CD1c-positive myeloid dendritic cell (primary cell): ENCODE measurements around the gene BNIP5.
A peak's percentile ranks its signal among the peaks of the same experiment; 100 is the strongest.

Experiments used
- DNase-seq: peaks from one replicate; pipeline ENCODE4 v3.0.0-alpha.2; 2016; ENCODE audit errors: extremely low spot score

BNIP5 gene

DNA sequence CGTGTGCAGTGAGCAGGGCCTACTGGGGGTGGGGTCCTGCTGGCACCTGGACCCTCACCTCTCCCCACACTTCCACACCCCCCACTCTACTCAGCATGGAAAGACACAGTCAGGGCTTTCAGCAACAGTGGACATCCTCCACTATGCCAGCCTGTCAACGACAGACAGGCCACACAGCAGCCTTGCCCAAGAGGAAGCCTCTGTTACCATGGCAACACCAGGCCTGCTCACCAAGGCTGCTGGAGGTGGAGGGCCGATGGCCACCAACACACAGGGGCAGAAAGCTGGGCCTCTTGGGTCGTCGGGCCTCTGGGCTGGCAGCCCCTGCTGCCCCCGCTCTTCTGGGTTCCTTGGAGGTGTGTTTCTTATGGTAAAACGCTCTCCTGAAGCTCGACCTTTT is 13.6 kb downstream of the BNIP5 start:
- peak; percentile 27 for DNase-seq

DNA sequence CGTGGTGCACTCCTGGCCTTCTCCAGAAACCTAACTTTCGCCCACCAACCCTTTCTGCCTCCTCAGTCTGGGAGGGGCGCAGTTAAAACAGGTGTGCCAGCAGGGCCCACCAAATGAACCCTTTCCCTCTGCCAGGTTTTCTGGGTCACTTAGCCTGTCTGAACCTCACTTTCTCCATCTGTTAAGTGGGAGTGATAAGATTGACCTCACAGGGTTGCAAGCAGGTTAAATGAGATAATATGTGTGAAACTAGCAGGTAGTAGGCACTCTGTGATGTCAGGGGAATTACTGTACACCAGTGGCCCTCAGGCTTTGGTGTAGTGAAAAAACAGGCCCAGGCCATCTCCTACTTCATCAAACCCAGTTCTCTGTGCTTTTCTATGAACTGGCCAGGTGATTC is 14.1 kb downstream of the BNIP5 start:
- DNase-seq, result no peak

DNA sequence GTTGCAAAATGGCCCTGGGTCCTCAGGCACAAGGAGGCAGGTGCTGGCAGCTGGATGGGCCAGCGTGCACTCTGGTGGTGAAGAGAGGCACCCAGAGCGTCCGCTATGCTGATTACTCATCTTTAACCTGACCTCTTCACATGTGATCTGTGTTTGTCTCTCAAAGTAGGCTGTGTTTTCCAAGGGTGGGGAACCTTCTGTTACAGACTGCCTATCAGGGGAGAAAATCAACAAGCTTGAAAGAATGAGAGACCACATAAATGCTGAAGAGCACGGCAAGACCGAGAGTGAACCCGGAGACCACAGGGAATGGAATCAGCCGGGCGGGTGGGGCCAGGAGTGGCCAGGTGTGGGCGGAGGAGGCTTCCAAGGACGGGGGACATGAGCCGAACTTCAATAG is 16.2 kb downstream of the BNIP5 start:
- no peak for DNase-seq

DNA sequence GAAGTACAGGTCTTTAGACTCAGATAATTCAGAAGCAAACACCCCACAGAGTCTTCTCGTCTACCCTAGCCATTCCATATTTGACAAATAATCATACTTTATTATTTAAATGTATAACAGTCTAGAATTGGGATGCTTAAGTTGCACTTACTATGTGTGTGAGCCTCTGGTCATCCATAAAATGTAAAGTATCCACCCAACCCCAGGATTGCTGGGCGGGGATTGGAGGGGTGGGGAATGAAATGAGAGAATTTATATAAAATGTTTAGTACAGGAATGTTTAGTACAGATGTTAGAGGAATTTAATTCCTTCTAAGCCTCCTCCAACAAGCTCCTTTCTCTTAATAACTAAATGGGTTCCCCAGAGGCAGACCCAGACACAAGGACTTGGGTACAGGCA is 16.9 kb downstream of the BNIP5 start:
- no peak for DNase-seq

DNA sequence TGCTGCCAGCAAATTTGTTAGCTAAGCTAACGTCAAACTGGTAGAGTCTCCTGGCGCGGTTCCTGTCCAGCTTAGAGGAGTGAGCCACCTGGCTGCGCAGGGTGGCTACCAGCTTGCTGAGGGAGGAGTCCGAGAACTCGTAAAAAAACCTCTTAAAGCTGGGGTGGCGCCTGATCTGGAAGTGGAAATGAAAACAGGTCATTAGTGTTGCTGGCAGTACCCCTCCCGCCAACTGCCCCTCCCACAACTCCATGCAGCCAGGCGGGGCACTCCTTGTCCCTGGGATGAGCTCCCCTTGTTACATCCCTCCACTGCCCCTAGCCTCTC is 17.3 kb downstream of the BNIP5 start:
- no peak for DNase-seq

DNA sequence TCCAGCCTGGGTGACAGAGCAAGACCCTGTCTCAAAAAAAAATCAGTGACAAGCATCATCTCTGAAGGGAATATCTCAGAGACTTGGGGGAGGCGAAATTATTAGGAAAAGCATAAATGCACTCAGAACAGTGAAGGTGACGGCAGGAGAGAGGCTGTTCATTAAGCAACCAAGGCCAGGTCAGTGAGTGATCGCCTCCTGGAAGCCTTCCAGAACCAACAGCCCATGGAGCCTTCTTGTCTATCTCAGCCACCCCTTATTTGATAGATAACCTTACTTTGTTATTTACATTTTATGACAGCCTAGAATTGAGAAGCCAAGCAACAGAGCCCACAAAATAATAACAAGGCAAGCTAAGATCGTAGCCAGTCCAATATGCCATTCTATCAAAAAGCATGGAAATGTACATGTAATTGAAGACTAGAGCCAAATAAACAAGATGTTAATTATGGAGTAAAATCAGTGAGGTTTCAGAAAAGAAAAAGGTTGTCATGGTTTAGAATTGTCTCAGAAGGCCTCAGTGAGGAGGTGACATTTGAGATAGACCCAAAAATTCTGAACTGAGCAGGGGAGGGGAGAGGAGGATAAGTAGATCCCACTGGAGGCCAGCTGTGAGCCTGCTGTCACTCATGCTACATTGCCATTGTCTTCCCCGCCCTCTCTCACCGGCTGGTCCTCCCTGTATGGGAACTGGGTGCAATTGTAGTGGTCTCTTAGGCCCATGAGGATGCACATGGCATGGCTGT is 17.8 kb downstream of the BNIP5 start:
- DNase-seq, result no peak

DNA sequence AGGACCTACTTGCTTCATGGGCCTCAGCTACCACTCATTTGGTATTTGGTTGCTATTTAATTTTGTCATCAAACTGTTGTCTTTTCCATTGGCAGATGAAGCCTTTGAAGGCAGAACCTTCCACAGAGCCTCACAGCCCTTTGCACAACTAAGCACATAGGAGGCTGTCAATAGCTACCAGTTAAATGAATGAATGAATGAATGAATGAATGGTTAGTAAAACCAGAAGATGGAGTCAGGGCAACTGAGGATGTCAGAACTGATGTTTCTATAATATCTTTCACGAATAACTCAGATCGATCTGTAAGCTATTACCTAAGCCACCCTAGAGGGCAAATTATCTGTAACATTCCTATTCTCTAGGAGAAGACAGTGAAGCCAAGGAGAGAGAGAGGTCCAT is 19.1 kb downstream of the BNIP5 start:
- DNase-seq, result no peak

DNA sequence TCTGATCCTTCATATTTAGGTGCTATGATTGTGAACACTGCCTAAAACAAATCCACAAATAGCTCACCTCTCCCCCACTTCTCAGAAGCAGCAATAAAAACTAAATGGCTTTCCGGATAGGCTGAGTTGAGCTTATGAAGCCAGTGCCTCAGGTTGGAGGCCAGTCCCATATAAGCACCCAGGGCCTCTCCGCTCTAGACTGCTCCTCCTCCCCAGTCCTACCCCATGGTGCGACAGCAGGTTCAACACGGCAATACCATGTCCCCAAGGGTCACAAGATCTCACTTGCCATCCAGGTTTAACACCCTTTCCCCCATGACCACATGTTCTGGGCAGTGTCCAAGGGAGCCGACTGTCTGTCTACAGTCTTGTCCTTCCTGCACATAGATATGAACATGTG is 20.8 kb downstream of the BNIP5 start:
- DNase-seq, result no peak

DNA sequence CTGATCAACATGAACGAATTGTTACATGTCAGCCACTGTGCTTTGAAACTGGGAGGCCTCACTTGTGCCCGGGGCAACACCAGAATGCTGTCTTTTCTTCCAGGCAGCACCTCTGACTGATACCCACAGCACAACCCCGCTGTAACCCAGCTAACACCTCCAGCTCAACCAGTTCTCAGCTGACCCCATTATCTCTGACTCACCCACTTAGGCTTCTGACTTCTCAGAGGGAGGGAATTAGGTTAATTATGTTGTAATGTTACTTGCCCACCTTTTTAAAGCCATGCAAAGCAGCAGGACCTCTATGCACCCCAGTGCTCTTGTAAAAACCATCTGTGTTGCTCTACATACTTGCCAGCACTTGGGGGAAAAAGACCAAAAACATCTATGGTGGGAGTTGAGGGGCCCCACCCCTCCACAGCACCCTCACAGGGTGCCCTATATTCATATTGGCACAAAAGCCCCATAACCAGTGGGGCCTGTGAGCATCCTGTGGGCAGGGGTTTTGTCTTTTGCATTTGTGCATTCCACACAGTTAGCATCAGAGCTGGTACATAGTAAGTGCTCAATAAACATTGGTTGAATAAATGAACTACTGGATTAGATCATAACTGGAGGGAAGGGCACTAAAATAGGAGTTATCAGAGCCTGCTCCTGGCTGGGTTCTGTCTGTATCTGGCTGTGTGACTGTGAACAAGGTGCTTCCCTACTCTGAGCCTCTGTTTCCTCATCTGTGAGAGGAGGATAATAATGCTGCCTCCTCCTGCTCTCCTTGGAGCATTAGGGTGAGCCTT is 22.3 kb downstream of the BNIP5 start:
- no peak for DNase-seq

DNA sequence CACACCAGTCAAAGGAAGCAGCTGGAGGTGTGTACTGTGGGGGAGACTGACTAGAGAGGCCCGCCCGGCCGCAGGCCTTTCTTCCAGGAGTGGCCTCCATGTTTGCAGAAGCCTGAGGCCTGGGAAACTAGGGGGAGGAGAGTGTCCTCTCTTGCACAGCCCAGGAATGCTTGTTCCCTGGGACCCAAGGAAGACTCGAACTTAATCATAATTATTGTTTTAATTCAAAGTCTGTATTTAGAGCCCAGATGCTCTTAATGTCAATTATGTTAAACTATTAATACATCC is 23.1 kb downstream of the BNIP5 start:
- no peak for DNase-seq

DNA sequence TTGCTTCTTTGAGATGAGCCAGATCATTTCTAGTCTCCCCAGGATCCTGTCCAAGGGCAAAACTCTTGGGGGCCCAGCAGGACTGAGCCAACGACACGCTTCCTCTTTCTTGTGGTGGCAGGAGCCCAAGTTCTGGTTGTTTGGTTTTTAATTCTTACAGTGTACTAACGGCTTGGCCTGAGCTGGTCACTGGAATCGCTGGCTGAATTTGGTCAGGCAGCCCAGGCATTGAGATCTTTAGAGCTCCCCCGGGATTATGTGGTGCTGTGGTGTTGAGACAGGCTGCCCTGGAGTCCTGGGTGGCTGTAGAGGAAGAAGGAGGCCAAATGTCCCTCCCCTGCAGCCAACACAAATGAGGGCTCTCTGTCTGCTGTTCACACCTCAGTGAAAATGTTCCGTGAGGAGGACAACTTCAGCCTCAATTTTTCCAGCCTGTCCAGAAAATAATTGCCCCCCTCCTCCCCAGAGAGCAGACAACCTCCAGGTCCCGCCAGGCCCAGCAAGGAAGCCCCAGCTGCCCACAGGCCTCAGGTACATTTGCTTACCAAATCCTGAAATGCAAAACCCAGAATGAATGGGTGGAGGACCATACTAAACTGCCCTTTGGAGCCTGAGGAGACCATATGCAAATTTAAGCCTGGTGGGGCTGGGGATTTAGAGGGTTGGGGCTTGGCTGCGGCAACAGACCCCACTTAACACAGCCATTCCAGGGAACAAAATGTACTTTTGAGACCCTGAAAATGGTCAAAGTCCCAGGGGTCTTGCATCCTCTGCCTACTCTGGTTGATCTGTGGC is 23.6 kb downstream of the BNIP5 start:
- DNase-seq, result peak; percentile 39

DNA sequence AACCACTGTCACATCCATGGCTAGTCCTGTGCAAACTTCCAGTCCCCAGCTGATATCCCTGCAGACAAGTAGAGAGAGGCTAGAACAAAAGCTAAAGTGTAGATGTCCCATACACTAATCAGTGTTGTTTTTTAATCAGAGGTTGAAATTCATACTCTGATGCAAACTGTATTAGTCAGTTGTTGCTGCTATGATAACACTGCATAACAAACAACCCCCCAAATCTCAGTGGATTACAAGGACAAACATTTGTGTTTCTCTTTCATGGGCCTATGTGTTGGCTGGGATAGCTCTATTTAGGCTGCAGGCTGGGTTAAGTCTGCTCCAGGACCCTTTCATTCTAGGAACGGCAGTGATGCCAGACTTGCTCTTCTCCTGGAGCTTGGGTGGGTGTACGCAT is 26.8 kb downstream of the BNIP5 start:
- no peak for DNase-seq

DNA sequence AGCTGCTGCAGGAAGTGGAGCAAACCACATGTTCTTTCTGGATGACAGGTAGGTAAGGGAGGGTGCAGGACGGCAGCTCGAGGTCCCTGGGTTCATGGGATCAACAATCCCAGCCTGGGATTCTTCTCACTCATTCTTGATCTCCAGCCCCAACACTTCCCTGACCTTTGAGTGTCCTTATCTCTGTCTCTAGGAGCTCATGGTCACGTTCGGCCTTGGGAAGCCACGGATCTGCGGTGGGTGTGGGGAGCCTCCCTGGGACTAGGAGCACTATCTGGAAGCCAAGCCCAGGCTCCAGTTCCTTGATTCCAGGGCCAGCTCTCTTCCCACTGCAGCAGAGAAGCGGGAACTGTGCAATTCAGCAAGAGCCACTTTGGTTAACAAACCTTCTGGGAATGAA is 27.5 kb downstream of the BNIP5 start:
- DNase-seq, result no peak

DNA sequence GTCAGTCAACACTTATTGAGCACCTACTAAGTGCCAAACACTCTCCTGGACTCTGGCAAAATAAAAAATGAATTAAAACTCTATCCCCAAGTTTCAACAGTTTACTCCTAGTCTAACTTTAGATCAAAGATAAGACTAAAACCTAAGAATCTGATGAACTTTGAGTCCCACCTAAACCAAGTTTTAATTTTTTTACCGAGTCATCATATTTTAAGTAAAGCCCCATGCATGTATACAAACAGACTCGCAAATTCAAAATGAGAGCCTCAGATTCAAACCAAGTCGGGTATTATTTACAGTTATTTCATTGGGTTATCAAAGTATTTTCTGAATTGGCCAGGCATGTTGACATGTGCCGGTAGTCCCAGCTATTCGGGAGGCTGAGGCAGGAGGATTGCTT is 28.2 kb downstream of the BNIP5 start:
- DNase-seq, result no peak

DNA sequence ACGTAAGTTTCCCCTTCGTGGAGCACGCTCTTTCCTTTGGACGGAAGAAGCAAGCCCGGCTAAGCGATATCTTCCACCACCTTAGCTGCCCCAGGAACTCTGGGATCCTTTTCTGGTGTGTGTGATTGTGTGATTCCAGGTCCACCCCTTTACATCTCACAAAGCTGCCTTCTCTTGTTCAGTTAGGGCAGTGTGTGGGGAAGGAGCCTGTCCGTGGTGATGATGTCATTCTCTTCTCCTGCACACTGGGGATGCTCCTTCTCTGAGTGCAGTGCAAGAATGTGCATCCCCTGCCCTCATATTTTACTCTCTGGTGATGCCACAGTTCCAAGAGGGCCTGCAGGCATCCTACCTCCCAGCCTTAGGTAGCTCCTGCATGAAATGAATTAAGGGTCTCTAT is 30.3 kb downstream of the BNIP5 start:
- no peak for DNase-seq

DNA sequence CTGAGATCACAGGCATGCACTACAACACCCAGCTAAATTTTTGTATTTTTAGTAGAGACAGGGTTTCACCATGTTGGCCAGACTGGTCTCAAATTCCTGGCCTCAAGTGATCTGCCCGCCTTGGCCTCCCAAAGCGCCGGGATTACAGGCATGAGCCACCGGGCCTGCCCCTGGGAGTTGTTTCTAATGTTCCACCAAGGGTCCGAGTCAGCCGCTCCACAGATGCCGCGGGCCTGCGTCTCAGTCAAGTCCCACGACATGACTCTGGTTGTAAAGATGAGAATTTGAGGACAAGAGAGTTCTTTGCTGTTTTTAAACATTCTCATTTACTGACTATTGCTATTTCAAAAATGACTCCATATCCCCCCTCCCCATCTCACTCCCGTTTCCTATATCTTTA is 30.8 kb downstream of the BNIP5 start:
- DNase-seq, result no peak

DNA sequence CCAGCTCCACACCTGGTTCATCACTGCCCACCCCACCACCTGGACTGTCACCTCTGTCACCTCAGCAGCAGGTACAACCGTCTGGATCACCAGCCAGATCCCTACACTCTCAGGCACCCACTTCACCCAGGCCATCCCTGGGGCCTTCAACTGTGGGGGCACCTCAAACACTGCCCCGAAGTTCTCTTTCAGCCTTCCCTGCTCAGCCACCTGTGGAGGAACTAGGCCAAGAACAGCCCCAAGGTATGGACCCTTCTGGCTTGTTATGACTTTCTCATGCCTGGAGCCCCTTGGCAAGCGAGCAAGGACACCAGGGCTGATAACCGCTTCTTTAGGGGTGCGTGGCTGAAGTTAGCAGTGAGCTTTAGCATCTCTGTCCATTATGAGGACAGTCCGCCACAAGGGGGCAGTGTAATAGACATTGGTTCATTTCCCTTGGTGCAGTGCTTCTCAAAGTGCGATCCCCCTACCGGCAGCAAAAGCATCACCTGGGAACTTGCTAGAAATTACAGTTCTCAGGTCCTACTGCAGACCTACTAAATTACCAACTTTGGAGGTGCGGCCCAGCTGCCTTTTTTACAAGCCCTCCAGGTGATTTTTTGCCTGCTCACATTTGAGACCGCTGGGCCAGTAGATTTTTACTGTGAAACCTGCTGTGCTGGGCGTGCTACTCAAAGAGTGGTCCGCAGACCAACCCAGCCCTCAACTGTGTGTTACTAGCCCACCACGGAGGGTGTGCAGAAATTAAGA is 34.3 kb downstream of the BNIP5 start:
- DNase-seq, result peak; percentile 94

DNA sequence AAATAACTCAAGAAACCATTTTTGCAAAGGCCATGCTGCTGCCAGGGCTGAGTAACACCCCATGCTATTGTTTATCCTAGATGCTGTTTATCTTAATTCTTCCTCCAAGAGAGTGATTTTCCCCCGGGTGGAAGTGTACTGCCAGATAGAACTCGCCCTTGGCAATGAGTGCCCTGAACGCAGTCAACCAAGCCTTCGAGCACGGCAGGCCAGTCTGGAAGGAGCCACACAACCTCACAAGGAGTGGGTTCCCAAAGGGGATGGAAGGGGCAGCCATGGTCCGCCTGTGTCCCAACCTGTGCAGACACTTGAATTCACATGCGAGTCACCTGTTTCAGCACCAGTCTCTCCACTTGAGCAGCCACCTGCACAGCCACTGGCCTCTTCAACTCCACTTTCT is 34.9 kb downstream of the BNIP5 start:
- no peak for DNase-seq

DNA sequence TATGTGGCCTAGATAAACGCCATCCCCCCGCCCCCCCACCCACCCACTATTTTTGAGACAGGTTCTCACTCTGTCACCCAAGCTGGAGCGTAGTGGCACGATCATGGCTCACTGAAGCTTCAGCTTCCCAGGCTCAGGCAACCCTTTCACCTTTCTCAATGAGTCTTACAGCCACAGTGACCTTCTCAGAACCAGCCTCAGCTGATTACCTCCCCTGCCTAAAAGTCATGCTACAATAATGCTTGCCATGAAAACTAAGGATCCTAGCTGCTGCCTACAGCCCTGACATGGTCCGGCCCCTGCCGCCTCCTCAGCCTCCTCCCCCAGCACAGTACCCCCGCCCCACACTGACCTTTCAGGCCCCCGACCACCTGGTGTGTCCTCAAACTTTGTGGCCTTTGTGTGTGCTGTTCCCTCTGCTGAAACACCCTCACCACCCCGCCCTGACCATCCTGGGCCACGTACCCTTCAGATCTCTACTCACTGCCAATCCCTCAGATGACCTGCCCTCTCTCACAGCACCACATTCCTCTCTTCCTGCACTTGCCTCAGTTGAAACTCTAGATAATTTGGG is 35.5 kb downstream of the BNIP5 start:
- DNase-seq, result no peak

DNA sequence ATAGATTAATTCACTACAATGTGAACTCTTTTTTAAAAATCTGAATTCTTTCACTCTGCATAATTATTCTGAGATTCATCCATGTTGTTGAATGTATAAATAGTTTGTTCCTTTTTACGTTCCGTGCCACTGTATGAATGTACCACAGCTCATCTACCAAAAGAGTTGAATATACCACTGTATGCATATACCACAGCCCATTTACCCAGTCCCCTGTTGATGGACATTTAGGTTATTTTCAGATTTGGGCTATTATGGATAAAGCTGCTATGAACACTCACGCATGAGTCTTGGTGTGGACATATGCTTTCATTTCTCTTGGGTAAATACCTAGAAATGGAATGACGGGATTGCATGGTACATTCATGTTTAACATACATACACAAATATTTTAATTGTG is 38.7 kb downstream of the BNIP5 start:
- DNase-seq, result no peak

DNA sequence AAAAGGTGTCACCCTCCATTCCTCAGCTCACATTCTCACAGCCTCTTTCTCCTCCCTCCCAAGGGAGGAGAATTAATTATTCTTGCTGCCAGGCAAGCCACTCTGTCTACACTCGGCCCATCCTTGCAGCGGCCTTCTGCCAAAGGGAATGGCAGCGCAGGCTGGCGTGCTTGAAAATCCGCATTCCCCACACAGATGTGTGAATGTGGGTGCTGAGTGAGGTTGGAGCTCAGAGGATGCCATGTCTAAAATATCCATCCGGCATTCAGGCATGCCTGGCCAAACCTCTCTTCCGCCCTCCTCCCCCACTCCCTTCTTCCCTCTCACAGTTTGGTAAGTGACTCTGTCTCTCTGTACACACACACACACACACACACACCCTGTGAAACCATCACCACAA is 39.2 kb downstream of the BNIP5 start:
- DNase-seq, result no peak

DNA sequence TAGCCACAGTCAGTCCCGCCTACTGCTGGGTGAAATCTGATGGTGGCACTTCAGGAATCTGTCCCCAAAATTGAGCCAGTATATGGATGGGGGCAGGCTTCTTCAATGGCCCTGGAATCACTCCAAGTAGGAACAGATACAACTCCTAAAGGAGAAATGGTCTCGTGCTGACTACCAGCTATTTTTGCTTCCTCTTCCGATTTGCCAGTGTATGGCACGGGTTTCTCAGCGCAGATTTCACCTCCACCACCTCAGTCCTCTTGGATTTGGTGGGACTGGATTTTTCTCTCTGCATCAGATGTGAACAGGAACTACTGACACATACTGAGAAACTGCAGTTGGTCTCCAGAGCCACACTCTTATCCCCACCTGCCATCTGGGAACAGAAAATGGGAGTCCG is 39.6 kb downstream of the BNIP5 start:
- peak; percentile 73 for DNase-seq
